MM.1S (cell line): ENCODE measurements around the gene CHN1.

Experiments
- DNase-seq: peaks from one replicate; pipeline ENCODE4 v3.0.0-alpha.2; 2015
- H2AFZ ChIP-seq: fragments of 300-600 bp; sonication (generic); 2 replicates; pipeline ENCODE4 v1.6.0; 2016; ENCODE audit warnings: antibody characterized with exemption, low read length
- H3F3A ChIP-seq: fragments of 300-600 bp; sonication (generic); 2 replicates; pipeline ENCODE4 v1.6.1; 2016; ENCODE audit warnings: mild to moderate bottlenecking, antibody characterized with exemption, low read length, moderate library complexity, mixed read lengths; ENCODE audit not compliant: insufficient read depth
- H3K27ac ChIP-seq: fragments of 300-600 bp; sonication (generic); 2 replicates; pipeline ENCODE4 v1.5.1; 2016; ENCODE audit warnings: mild to moderate bottlenecking, low read length
- H3K27me3 ChIP-seq: fragments of 300-600 bp; sonication (generic); replicated peaks from 2 replicates; pipeline ENCODE4 v1.6.0; 2016; ENCODE audit warnings: low read length; ENCODE audit not compliant: insufficient read depth
- H3K36me3 ChIP-seq: fragments of 300-600 bp; sonication (generic); replicated peaks from 2 replicates; pipeline ENCODE4 v1.6.1; 2016; ENCODE audit warnings: mild to moderate bottlenecking, low read length, mixed read lengths; ENCODE audit not compliant: insufficient read depth
- H3K4me1 ChIP-seq: fragments of 300-600 bp; sonication (generic); 2 replicates; pipeline ENCODE4 v1.6.1; 2016; ENCODE audit warnings: low read length, mixed read lengths
- H3K4me2 ChIP-seq: fragments of 300-600 bp; sonication (generic); 2 replicates; pipeline ENCODE4 v1.6.0; 2016; ENCODE audit warnings: low read depth, low read length
- H3K4me3 ChIP-seq: fragments of 300-600 bp; sonication (generic); 2 replicates; pipeline ENCODE4 v1.5.1; 2016; ENCODE audit warnings: low read length, mixed read lengths
- H3K79me2 ChIP-seq: fragments of 300-600 bp; sonication (generic); 2 replicates; pipeline ENCODE4 v1.6.1; 2016; ENCODE audit warnings: mixed run types, low read length, mixed read lengths
- H3K9ac ChIP-seq: fragments of 300-600 bp; sonication (generic); 2 replicates; pipeline ENCODE4 v1.6.1; 2016; ENCODE audit warnings: low read length, mixed read lengths
- H3K9me2 ChIP-seq: fragments of 300-600 bp; sonication (generic); replicated peaks from 2 replicates; pipeline ENCODE4 v1.6.1; 2016; ENCODE audit warnings: mild to moderate bottlenecking, low read length, mixed read lengths; ENCODE audit not compliant: insufficient read depth
- H3K9me3 ChIP-seq: fragments of 300-600 bp; sonication (generic); replicated peaks from 2 replicates; pipeline ENCODE4 v1.6.1; 2016; ENCODE audit warnings: mild to moderate bottlenecking, low read length, mixed read lengths; ENCODE audit not compliant: insufficient read depth
- H4K20me1 ChIP-seq: fragments of 300-600 bp; sonication (generic); 2 replicates; pipeline ENCODE4 v1.6.1; 2016; ENCODE audit warnings: mild to moderate bottlenecking, low read length, moderate library complexity, mixed read lengths; ENCODE audit not compliant: insufficient read depth
- CTCF ChIP-seq: fragments of 300-600 bp; sonication (generic); IDR thresholded peaks from 2 replicates; pipeline ENCODE4 v1.5.1; 2016; ENCODE audit warnings: antibody characterized with exemption, low read length, mixed read lengths
- EZH2 ChIP-seq: fragments of 300-600 bp; sonication (generic); optimal IDR thresholded peaks from 2 replicates; pipeline ENCODE3; 2017; ENCODE audit warnings: low read depth, mild to moderate bottlenecking, antibody characterized with exemption, low read length, mixed read lengths
- EZH2phosphoT487 ChIP-seq: fragments of 300-600 bp; sonication (generic); IDR thresholded peaks from 2 replicates; pipeline ENCODE4 v1.6.1; 2018; ENCODE audit warnings: antibody characterized with exemption, low read length

Gene CHN1

GRCh38 chr2:174902506-174903263, 102.5 kb downstream of the CHN1 start:
- no peak for DNase-seq
- no peak overlapping the region for H3K4me2 ChIP-seq
- H3K9me2 ChIP-seq: no peaks in the 10 kb centered on the region
- no peaks in the 10 kb centered on the region for H3K79me2 ChIP-seq
- no peak overlapping the region for H3K27ac ChIP-seq
- H3F3A ChIP-seq: no peaks in the 10 kb centered on the region
- no peak overlapping the region for H2AFZ ChIP-seq
- no peak for TF ChIP-seq EZH2phosphoT487
- no peak for TF ChIP-seq CTCF
- no peak for TF ChIP-seq EZH2
- H3K4me3 ChIP-seq: no peak overlapping the region
- no peaks in the 10 kb centered on the region for H3K27me3 ChIP-seq
- H4K20me1 ChIP-seq: no peaks in the 10 kb centered on the region
- no peaks in the 10 kb centered on the region for H3K9me3 ChIP-seq
- H3K4me1 ChIP-seq: peaks cover 4% of the 10 kb centered on the region; the same call in 1 of the 2 replicates
- no peaks in the 10 kb centered on the region for H3K36me3 ChIP-seq
- H3K9ac ChIP-seq: no peak overlapping the region

- Histone ChIP-seq H4K20me1 (no peaks in the 10 kb centered on the region), H3K9me2 (no peaks in the 10 kb centered on the region; the same call in 1 of the 2 replicates), H3K27me3 (no peaks in the 10 kb centered on the region), H3K9ac (no peak overlapping the region), H3K9me3 (no peaks in the 10 kb centered on the region), H3K79me2 (no peaks in the 10 kb centered on the region), H3K4me3 (no peak overlapping the region), H2AFZ (peak overlapping the region; percentile 53; the same call in 1 of the 2 replicates), H3K4me1 (peaks cover 6% of the 10 kb centered on the region; the same call in 1 of the 2 replicates), H3K4me2 (peak overlapping the region; percentile 28; the same call in 1 of the 2 replicates), H3K27ac (no peak overlapping the region), H3K36me3 (no peaks in the 10 kb centered on the region), H3F3A (no peaks in the 10 kb centered on the region)
- DNase-seq: peak; percentile 20
- TF ChIP-seq CTCF (no peak), EZH2phosphoT487 (no peak), EZH2 (no peak)
Observed at GRCh38 chr2:174901075-174901474, 104.1 kb downstream of the CHN1 start.

GRCh38 chr2:174897286-174897685, 107.9 kb downstream of the CHN1 start:
- TF ChIP-seq EZH2 (no peak), EZH2phosphoT487 (no peak), CTCF (no peak)
- Histone ChIP-seq H3K9me2 (no peaks in the 10 kb centered on the region; the same call in 1 of the 2 replicates), H3K9ac (no peak overlapping the region), H3K4me1 (peaks cover 6% of the 10 kb centered on the region; the same call in 1 of the 2 replicates), H3K36me3 (no peaks in the 10 kb centered on the region), H3K79me2 (no peaks in the 10 kb centered on the region), H3K27me3 (no peaks in the 10 kb centered on the region), H3K4me3 (no peak overlapping the region), H3K4me2 (peak overlapping the region; percentile 30; the same call in 1 of the 2 replicates), H2AFZ (peak overlapping the region; percentile 12), H4K20me1 (no peaks in the 10 kb centered on the region), H3K27ac (no peak overlapping the region), H3F3A (no peaks in the 10 kb centered on the region), H3K9me3 (no peaks in the 10 kb centered on the region)
- DNase-seq: no peak
